GM18517 (cell line): Measurements from ENCODE around the gene HS6ST3.

Experiments
- ATAC-seq: cut with Tn5 transposase; IDR thresholded peaks from one replicate; pipeline ENCODE4 v1.9.1; 2021; ENCODE audit warnings: mild to moderate bottlenecking, moderate library complexity; ENCODE audit not compliant: unreplicated experiment

Gene HS6ST3

DNA sequence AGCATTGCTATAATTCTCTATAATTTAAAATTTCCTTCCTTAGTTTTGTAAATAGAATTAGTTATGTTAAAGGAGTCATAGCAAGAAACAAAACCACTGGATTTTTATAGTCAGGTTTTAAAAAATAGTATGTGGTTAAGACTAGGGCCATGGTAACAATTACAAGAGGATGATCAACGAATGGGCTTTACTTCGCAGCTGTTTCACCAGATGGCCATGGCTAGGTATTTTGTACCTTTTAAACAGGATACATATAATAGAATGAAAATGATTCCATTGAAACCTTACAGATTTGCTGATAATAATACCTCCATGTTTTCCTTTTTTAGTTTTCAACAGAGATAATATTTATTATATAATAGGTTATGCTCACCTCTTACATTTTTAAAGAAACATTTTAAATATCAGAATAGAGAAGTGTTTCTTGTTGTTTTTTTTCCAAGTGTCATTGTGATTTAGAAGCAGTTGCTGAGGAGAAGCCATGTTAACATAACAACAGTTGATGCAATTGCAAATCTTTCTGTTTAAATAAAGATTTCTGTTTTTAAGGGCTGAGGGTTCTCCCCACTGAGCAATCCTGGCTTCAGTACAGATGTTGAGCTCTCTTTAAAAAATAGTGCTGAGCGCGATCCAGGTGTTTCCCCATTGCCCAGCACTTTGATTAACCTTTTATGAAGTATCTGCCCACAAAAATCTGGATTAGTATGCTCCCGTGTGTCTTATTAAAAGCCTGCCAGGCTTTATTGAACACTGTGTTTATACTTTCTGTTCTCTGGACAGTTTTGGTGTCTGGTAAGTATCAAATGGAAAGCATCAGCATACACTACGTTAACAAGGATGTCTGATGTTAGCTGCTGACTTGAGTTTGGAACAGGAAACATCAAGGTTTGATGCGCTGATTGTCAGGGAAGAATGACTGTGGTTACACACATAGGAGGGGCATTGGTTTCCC is 205.3 kb downstream of the HS6ST3 start:
- no peak for ATAC-seq

DNA sequence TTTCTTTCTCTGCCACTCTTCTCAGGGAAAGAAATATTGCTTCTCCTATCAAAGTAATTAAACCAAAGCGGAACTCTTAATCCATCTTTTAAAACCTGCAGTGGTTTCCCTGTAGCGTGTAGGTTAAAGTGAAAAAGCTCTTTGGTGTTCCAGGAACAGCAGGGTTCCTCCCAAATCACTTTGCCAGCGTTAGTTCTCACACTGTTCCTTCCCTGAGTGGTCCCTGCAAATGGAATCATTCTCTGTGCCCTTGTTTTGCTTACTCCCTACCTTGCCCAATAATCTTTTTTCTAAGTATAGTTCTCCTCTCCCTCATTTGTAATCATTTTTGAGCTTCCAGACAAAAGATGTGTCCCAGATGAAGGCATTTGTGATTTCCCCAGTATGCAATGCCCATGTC is 207.5 kb downstream of the HS6ST3 start:
- no peak for ATAC-seq

DNA sequence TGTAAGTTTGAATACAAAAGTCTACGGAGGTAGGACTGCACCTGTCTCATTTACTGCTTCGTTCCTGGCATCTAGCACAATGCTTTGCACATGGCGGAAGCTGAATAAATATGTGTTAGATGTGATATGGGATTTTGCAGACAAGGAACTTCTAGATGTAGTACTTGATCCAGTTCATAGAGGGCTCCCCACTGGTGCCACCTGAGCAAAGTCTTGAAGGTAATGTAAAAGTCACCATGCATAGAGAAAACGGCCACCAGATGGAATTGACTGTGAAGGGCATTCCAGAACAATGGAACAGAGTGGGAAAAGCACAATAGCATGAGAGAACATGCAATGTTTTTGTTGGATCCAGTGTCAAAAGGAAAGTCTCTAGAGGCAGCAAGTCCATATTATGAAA is 209.3 kb downstream of the HS6ST3 start:
- ATAC-seq = no peak

DNA sequence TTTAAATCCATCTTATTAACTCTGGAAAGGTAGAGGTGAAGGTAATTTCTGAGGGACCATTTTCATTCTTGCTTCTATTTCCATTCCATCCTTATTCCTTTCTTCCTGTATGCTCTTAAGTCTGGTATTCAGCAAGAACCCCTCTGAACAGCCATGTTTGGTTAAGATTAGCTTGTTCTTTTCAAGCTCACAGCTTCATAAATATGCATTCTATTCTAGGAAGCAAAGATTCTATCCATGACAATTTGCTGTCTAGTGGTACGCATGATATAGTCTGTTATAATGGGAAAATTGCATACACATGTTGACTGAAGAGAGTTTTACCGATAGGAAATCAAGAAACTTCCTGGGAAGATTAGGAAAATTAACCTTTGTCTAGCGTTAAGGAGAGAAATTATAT is 218.7 kb downstream of the HS6ST3 start:
- ATAC-seq = no peak

DNA sequence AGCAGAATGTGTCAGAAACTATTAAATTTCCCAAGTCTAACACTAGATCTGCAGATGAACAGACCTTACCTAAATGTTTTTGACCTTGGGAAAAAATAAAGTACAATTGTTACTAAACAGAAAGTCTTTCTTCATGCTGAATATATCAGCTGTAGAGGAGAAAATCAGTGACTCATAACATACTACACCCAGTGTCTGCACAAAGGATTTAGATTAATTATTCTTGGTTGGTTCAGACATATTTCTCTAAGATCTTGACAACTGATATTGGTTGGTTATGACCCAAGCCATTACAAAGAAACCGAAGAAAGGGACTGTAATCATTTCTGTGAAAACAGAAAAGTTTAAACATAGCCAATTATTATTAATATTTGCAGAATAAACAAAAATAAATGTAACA is 225.1 kb downstream of the HS6ST3 start:
- ATAC-seq = no peak

DNA sequence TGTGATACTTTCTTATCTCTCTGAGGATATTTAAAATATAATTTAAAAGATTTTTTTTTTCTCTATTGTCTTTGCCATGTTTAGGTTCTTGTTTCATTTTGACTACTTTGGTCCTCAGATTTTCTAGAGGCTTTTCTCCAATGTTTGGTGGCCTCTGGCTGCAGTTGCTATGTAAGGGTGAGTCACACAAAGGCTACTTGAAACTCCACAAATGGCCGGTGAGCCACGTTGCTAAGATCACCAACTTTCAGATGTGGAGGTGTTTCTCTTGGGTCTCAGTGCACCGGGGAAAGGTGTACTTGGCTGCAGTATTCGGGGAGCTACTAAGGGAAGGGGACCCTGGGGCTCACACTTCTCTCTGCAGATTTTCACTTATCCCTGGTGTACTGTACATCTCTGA is 248.1 kb downstream of the HS6ST3 start:
- ATAC-seq = no peak

DNA sequence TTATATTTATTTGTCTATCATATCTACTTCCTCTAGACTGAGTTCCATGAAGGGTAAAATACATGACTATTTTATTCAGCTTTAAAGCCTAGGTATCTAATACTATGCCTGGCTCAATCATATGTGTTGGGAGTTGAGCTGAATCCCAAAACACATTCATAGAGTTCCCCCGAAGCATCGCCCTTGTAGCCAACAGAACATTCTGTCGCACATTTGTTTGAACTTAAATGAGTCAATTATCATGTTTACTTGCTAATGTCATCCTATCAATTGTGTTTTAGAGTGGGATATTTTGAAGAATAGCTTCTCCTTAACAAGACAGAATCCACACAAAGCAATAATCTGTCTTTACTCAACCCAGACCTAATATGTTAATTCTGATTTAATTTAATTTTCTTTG is 252.4 kb downstream of the HS6ST3 start:
- no peak for ATAC-seq

DNA sequence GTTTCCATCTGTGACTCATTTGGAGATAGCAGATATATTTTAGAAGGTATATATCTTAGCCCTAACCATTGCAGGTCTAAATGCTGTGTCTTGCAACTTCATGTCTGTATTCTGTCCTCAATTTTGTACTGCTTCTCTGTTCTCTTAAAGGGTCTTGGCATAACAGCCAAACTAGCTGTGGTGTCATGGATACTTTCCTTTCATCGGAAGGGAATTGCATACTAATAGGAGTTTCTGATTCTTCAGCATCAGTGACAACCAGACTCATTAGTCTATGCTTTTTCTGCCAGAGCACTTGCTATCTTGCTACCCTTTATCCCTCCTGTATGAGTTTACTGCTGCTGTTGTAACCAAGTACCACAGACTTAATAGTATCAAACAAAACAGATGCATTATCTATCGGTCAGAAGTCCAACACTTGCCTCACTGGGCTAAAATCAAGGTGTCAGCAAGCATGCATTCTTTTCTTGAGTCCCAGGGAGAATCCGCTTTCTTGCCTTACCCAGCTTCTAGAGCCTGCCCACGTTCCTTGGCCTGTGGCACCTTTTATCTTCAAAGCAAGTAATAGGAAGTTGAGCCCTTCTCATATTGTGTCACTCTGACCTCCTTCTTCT is 253.1 kb downstream of the HS6ST3 start:
- ATAC-seq = no peak

DNA sequence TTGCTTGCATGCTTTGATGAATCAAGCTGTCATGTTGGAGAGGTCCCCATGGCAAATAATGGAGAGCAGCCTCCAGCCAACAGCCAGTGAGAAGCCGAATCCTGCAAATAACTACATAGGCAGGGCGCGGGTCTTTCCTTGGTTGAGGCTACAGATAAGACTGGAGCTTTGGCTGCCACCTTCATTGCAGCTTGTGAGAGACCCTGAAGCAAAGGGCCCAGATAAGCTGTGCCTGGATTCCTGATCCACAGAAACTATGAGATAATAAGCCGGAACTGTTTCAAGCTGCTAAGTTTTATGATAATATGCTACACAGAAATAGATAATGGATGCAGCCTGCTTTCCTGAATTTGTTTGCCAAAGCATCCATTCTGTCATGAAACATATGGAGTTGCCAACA is 257.0 kb downstream of the HS6ST3 start:
- no peak for ATAC-seq

DNA sequence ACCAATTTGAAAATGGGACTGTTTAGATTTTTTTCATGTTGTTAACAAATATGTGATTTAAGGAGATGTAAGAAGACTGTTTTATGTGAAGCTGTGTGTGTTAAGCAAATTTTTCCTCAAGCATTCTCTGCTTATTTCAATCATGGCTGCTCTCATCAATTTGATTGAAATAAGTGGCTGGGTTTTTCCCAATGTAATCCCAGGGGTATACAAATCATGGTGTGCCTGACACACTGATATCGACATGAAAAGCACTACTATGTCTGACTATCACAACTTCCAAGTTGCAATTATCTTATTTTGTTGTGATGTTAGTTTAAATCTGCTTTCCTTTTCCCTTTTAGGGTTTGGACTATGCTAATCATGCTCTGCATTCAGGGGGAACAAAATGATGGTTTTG is 283.7 kb downstream of the HS6ST3 start:
- no peak for ATAC-seq

DNA sequence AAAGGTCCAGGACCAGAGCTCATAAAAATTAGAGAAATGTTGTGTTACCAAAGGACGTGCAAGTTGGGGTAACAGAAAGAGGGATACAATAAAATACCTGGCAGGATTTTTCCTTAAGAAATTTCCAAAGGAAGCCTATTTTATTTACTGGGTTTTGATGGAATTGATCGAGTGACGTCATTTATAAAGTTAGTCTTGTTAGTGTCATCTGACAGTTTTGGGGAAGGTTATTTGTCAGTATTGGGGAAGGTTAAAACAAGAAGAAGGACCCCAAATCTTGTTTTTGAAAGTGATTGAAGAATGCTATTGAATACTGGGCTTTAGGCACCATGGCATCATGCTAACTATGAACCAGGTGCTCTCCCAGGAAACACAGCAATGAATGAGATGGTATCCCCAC is 287.9 kb downstream of the HS6ST3 start:
- ATAC-seq = no peak

DNA sequence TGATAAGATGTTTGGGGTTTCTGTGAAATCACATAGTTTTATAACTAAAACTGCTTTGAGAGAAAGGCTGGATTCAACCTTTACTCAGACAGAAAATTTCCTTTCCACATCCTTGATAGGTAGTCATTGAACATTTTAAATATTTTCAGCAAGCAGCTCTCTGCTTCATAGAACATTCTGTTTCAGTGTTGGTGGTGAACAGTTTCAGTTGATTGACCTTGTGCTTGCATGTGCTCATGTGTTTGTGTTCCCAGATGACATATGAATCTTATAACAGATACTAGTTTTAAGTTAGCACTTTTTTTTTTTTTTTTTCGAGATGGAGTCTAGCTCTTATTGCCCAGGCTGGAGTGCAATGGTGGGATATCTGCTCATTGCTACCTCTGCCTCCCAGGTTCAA is 290.1 kb downstream of the HS6ST3 start:
- no peak for ATAC-seq

DNA sequence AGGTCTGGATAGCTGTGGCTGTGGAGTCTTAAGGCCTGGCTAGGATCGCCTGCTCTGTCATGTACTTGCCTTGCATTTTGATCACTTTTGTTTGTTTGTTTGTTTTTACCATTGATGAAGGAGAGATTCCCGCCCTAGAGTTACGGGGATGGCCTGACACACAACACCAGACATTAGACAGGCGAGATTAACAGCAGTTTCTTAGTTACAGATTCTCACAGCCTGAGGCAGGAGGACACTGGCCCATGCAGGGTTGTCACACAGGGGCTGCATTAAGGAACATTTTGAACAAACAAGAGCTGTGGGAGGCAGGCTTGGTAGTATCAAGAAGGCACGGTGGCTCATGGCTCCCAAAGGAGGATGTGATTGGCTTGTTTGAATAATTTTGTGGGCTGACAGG is 291.8 kb downstream of the HS6ST3 start:
- ATAC-seq = no peak

DNA sequence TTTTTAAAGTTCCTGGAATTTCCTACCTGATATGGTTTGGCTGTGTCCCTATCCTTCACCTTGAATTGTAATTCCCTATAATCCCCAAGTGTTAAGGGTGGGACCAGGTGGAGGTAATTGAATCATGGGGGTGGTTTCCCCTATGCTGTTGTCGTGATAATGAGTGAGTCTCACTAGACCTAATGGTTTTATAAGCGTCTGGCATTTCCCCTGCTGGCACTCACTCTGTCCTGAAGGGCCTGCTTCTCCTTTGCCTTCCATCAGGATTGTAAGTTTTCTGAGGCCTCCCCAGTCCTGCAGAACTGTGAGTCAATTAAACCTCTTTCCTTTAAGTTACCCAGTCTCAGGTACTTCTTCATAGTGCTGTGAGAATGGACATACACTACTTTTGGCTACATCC is 298.7 kb downstream of the HS6ST3 start:
- no peak for ATAC-seq

DNA sequence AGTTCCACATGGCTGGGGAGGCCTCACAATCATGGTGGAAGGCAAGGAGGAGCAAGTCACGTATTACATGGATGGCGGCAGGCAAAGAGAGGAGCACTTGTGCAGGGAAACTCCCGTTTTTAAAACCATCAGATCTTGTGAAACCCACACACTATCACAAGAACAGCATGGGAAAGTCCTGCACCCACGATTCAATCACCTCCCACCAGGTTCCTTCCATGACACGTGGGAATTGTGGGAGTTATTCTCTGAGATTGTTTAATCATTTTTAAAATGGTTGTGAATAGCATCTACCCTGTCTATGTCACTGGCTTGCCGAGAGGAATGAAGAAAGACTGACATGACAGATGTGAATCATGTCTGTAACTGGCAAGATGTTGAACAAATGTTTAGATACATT is 301.7 kb downstream of the HS6ST3 start:
- no peak for ATAC-seq

DNA sequence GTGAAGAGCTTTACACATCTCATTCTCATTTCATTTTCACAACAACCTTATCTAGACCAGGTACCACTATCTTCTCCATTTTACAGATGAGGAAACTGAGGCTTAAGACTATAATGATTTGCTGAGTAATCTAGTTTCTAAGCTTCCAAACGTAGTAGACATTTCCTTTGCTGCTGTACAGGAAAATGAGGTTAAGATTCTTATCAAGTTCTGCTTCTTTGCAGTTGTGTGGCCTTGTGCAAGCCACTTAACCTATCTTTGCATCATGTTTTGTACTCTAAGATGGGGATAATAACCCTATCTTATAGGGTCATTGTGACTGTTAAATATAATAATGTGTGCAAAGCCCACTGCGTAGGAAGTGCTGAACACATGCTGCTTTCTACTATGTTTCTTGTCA is 307.9 kb downstream of the HS6ST3 start:
- ATAC-seq = no peak

DNA sequence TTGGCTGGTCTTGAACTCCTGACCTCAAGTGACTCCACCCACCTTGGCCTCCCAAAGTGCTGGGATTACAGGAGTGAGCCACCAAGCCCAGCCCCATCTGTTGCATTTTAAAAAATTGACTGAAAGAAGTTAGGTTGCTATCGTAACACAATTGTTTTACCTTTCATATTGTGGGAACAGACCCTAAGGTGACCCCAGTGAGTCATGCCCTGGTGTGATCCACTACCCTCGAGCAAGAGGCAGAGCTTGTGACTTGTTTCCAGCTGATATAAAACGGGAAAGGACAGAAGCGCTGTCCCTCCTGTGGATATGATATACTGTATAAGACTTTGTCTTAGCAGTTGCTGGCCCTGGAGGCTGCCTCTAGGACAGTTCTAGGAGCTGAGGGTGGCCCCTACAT is 308.6 kb downstream of the HS6ST3 start:
- no peak for ATAC-seq

DNA sequence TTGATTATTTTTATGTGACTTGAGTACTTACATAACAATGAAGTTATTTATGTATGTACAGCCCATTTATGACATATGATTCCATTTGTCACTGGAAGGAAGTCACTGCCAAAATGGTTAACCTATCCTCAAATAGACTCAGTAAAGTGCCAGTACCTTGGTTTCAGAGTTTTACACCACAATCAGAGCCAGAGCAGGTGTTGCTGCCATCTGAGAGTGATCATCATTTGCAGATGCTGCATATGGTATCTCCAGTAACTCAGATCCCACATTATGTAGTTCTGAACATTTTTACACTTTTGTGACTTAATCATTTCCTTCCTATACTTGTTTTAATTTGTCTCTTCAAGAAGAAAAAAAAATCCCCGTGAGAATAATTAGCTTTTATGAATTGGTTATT is 313.3 kb downstream of the HS6ST3 start:
- no peak for ATAC-seq

DNA sequence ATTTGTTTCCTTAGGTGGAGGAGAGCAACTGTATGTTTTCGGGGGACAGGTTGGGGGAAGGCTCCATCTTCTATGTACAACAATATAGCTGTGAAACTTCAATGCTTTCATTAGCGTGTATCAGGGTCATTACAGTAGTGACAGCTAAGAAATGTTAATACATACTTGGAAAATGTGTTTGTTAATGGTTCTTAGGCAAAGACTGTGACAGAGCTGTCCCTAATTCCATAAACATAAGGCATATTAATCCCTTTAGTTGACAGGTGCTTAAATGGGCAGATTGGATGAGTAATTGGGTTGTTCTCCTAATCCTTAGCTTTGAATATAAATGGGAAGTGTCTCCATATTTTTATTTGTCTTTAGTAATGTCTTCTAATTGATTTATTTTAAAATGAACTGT is 313.7 kb downstream of the HS6ST3 start:
- ATAC-seq = no peak

DNA sequence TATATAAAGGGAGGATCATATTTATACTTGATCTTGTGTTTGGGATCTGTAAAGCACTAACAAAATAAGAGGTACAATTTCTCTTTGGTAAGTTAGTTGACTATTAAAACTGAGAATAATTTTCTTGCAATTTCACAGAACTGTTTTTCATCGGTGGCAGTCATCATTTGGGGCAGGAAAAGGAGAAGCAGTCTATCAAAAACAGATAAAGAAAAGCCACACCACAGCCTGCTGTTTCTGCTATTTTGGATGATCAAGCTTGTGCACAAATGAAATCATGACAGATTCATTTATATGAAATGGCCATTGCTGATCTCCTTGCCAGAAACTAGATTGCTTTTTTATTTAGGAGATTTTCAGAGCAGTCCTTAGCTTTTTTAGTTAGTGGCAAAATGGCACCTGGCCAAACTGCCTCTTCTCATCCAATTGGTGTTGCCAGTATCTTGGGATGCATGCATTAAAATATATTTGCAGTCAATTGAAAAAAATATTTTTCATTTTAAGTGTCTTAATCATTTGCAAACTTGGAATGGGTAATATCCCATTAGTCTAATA is 326.0 kb downstream of the HS6ST3 start:
- no peak for ATAC-seq

DNA sequence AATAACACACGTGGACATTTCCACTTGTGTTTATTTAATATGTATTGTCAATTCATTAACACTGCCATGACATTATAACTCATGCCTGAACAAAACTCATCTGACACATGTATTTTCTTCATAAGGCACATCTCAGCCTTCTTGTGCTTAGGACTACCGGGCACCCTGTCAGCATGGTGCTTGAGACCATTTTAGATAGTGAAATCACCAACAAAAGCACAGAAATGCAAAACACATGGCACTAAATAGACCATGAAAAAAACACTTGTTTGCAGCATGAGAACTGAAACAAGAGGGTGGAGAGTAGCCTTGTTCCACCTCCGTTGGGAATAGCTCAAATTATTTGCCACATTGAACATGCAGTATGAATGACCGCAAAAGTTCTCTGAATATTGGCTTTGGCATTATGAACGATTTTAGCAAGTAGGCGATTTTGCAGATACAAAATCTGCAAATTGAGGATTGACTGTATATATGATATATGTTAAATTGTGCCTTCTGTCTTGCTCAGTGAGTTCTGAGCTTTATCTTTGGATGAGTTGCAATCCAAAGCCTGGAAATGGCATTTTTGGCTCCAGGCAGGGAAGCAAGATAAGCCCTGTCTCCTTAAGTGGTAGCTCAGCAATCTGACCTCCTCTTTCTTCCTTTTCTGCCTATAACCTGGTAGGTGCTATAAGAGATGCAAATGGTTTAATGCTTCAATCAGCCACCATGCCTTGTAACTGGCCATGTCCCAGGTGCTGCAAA is 328.2 kb downstream of the HS6ST3 start:
- no peak for ATAC-seq

DNA sequence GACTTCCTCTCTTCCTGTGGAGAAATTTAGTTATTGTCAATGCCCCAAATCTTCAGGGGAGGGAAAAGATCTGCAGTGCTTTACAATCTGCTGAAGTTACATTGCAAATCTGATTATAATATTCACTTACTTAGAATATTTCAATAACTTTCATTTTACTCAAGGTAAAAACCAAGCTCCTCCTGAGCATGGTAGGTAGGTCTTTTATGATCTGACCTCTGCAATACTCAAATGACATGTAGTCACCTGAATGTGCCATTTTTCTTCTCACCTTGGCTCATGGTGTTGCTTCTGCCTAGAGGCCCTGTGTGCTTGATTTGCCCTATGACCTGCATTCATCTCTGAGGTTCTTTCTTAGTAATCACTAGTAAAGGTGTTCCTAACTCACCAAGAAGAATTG is 331.4 kb downstream of the HS6ST3 start:
- ATAC-seq = no peak
